PFSK-1 (cell line): Measurements from ENCODE around the gene FDX1.

Experiments used
- FOXP2 ChIP-seq: optimal IDR thresholded peaks from 2 replicates; pipeline ENCODE3; 2011; ENCODE audit warnings: borderline replicate concordance, control low read depth, inconsistent platforms; ENCODE audit not compliant: insufficient read depth; ENCODE audit errors: extremely low read length, extremely low read depth
- POLR2AphosphoS5 ChIP-seq: IDR thresholded peaks from 2 replicates; pipeline ENCODE4 v1.6.1; 2012; ENCODE audit warnings: low read depth, mild to moderate bottlenecking, control low read depth, low read length, moderate library complexity
- SIN3A ChIP-seq: IDR thresholded peaks from 2 replicates; pipeline ENCODE4 v1.6.1; 2012; ENCODE audit warnings: mild to moderate bottlenecking, low read length, moderate library complexity, borderline replicate concordance; ENCODE audit not compliant: insufficient read depth
- TAF1 ChIP-seq: IDR thresholded peaks from 2 replicates; pipeline ENCODE4 v1.6.1; 2012; ENCODE audit warnings: low read length, control low read depth, borderline replicate concordance; ENCODE audit not compliant: insufficient read depth
- TF ChIP-seq, protein P1 (sequence below), 2 experiments: IDR thresholded peaks; 2 replicates each; pipeline versions ENCODE4 v1.6.1 to v1.8.0; 2011 to 2012; ENCODE audit warnings: low read depth in 2 of 2, low read length in 2 of 2, control low read depth in 1 of 2, inconsistent platforms in 1 of 2, mild to moderate bottlenecking in 1 of 2, moderate library complexity in 1 of 2; ENCODE audit not compliant: insufficient read depth in 1 of 2

DNA sequence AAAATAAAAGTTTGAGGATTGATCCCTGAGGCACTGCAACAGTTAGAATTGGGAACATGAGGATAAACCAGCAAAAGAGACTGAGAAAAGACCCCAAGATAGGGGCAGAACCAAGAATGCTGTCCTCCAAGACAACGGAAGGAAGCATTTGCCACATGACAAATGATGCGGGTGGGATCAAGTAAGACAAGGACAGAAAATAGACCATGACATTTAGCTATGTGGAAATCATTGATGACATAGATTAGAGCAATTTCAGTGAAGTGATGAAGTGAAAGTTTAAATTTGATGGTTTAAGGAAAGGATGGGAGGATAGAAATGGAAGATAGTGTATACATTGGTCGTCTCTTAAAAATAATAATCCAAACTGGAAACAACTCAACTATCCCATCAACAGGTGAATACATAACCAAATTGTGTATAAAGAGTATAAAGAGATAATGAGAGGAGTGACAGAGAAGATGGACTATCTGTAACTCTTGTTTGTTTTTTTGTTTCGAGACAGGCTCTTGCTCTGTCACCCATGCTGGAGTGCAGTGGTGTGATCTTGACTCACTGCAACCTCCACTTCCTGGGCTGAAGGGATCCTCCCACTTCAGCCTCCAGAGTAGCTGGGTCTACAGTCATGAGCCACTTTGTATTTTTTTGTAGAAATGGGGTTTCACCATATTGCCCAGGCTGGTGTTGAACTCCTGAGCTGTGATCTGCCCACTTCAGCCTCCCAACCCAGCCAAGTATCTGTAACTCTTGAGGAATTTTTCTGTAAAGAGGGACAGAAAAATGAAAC is 48.7 kb upstream of the FDX1 start:
- TF ChIP-seq POLR2AphosphoS5, result no peak
- TF ChIP-seq, protein P1, sequence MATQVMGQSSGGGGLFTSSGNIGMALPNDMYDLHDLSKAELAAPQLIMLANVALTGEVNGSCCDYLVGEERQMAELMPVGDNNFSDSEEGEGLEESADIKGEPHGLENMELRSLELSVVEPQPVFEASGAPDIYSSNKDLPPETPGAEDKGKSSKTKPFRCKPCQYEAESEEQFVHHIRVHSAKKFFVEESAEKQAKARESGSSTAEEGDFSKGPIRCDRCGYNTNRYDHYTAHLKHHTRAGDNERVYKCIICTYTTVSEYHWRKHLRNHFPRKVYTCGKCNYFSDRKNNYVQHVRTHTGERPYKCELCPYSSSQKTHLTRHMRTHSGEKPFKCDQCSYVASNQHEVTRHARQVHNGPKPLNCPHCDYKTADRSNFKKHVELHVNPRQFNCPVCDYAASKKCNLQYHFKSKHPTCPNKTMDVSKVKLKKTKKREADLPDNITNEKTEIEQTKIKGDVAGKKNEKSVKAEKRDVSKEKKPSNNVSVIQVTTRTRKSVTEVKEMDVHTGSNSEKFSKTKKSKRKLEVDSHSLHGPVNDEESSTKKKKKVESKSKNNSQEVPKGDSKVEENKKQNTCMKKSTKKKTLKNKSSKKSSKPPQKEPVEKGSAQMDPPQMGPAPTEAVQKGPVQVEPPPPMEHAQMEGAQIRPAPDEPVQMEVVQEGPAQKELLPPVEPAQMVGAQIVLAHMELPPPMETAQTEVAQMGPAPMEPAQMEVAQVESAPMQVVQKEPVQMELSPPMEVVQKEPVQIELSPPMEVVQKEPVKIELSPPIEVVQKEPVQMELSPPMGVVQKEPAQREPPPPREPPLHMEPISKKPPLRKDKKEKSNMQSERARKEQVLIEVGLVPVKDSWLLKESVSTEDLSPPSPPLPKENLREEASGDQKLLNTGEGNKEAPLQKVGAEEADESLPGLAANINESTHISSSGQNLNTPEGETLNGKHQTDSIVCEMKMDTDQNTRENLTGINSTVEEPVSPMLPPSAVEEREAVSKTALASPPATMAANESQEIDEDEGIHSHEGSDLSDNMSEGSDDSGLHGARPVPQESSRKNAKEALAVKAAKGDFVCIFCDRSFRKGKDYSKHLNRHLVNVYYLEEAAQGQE (IDR thresholded peaks at IDR 0.05; ENCODE audit: insufficient read depth in 1 of 2, low read depth in 2 of 2, low read length in 2 of 2), result no peak
- TF ChIP-seq TAF1, result no peak
- TF ChIP-seq SIN3A, result no peak
- TF ChIP-seq FOXP2, result no peak
